Stimulated activated CD8-positive, alpha-beta memory T cell treated with anti-CD3 and anti-CD28 coated beads, Interleukin-7, amount 100 ng/mL, for 4 hours (primary cell): ENCODE data around the gene UNKL.

Source experiments
- DNase-seq, 2 donors: peaks; one replicate each; pipeline ENCODE4 v3.0.0-alpha.2; 2020; ENCODE audit warnings: low read depth in 2 of 2

UNKL gene

GRCh38 chr16:1401758-1402154, 12.7 kb downstream of the UNKL start:
- no peak for DNase-seq

GRCh38 chr16:1401061-1401757, 13.3 kb downstream of the UNKL start:
- DNase-seq: no peak

GRCh38 chr16:1398826-1399581, 15.5 kb downstream of the UNKL start:
- no peak for DNase-seq

- no peak for DNase-seq
These were observed 16.2 kb downstream of the UNKL start for GRCh38 chr16:1398351-1398750.

GRCh38 chr16:1397779-1398178, 16.7 kb downstream of the UNKL start:
- no peak for DNase-seq

GRCh38 chr16:1395444-1396031, 19.0 kb downstream of the UNKL start:
- DNase-seq: no peak

GRCh38 chr16:1394367-1394951, 20.0 kb downstream of the UNKL start:
- no peak for DNase-seq

GRCh38 chr16:1393613-1394176, 20.8 kb downstream of the UNKL start:
- no peak for DNase-seq

- no peak for DNase-seq
These were observed 21.7 kb downstream of the UNKL start for GRCh38 chr16:1392826-1393225.

GRCh38 chr16:1390239-1390779, 24.2 kb downstream of the UNKL start:
- no peak for DNase-seq

GRCh38 chr16:1389762-1390161, 24.7 kb downstream of the UNKL start:
- DNase-seq: no peak

GRCh38 chr16:1387331-1387730, 27.2 kb downstream of the UNKL start:
- no peak for DNase-seq

- DNase-seq: no peak
These were observed 29.3 kb downstream of the UNKL start for GRCh38 chr16:1385232-1385631.

- DNase-seq: no peak
These were observed 30.9 kb downstream of the UNKL start for GRCh38 chr16:1383556-1383955.

- DNase-seq: no peak
These were observed 32.7 kb downstream of the UNKL start for GRCh38 chr16:1381612-1382406.

- no peak for DNase-seq
These were observed 34.3 kb downstream of the UNKL start for GRCh38 chr16:1380195-1380594.

- peak; percentile 35 to 58 for DNase-seq
These were observed 35.0 kb downstream of the UNKL start for GRCh38 chr16:1379304-1380076.

- DNase-seq: peak; percentile 30 to 69
These were observed 35.6 kb downstream of the UNKL start for GRCh38 chr16:1378804-1379303.

GRCh38 chr16:1378087-1378803, 36.3 kb downstream of the UNKL start:
- DNase-seq: no peak
